Measurements from ENCODE around the gene ASIC4.

The ASIC4 gene

DNA sequence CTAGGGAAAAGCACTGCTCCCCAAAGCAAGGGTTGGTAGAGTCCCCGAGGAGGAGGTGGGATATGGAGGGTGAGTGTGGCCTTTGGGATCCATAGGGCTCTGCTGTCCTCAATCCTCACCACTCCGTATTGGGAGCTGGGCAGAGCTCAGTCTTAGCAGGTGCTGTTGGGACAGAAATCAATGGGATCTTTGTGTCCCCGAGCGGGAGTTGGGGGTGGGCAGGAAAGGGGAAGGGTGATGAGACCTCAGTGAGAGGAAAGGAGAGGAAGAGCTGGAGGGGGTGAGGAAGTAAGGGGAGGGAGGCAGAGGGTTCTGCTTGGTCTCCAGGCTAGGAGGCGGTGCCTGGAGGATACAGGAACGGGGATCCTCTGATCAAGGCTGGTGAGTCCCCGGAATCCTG is 2.6 kb downstream of the ASIC4 start:
- no peak for DNase-seq

- no peak for DNase-seq
Observed at GRCh38 chr2:219517954-219518778, 3.9 kb downstream of the ASIC4 start.

DNA sequence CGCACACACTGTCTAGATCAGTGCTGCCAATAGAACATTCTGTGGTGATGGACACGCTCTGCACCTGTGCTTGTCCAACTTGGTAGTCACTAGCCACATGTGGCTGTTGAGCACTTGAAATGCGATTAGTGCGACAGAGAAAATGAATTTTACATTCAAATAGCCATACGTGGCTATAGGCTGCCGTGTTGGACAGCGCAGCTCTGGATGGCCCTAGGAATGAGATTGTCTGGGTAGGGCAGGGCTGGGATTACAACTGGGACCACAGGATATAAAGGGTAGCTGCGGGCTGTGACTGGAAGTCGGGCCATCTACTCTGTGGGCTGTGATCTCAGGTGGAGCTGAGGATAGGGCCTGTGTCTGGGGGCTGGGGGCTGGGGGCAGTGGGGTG is 5.2 kb downstream of the ASIC4 start:
- DNase-seq, result no peak

GRCh38 chr2:219520079-219520478 is 5.8 kb downstream of the ASIC4 start:
- DNase-seq, result no peak

GRCh38 chr2:219521066-219521880 is 7.0 kb downstream of the ASIC4 start:
- DNase-seq, result peak in 1 of 2 experiments; percentile 39

DNA sequence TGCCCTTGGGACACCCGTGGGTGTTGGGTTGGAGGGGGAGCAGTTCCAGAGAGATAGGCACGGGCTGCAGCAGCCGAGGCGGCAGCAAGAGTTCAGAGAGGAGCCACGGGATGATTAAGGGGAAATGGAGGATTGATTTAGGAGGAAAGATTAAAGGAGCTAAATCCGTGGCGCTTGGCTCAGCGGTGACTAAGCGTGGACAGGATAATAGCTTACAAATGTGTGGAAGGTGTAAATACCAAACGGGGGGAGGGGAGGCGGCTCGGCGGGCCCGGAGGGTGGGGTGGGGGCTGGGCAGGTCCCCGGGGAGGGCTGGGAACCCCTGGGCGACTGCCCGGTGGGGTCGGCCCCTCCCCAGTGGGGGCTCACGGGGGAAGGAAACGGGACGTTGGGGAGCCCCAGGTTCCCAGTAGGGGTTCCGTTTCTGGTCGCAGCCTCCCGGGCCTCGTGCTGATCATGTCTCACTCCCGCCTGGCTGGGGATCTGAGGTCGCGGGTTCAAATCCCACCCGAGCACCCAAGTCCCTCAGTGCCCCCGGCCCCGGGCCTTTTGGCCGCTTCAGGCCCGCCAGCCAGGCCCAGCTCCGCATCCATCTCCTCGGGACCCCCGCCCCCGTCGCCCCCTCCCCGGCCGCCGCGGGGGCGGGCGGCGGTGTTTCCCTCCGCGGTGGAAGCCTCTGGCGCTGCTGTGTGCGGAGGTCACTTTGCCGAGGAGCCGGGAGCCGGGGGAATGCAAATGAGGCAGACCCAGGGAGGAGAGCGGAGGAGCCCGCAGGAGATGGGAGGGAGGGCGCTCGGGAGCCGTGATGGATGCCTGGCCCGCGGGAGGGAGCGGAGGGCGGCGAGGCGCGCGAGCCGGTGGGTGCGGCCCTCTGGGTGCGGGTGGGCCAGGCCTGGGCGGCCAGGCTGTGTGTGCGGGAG is 8.1 kb downstream of the ASIC4 start:
- no peak for DNase-seq

GRCh38 chr2:219523031-219523671 is 8.9 kb downstream of the ASIC4 start:
- DNase-seq, result no peak

DNA sequence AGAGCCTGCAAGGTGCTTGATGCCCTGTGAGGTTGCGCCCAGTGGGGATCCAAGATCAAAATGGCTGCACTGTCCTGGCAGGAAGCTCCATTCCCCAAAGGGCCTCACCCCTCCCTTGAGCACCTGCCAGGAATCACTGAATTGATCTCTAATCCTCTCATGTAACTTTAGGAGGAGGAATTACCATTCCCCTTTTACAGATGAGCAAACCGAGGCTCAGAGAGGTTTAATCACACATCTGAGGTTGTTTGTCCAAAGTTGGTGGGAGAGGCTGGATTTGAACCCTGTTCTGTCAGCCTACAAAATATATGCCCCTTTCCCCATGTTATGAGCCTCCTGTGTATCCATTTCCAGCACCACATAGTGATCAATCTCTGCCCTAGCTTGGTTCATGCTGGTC is 10.5 kb downstream of the ASIC4 start:
- no peak for DNase-seq

DNA sequence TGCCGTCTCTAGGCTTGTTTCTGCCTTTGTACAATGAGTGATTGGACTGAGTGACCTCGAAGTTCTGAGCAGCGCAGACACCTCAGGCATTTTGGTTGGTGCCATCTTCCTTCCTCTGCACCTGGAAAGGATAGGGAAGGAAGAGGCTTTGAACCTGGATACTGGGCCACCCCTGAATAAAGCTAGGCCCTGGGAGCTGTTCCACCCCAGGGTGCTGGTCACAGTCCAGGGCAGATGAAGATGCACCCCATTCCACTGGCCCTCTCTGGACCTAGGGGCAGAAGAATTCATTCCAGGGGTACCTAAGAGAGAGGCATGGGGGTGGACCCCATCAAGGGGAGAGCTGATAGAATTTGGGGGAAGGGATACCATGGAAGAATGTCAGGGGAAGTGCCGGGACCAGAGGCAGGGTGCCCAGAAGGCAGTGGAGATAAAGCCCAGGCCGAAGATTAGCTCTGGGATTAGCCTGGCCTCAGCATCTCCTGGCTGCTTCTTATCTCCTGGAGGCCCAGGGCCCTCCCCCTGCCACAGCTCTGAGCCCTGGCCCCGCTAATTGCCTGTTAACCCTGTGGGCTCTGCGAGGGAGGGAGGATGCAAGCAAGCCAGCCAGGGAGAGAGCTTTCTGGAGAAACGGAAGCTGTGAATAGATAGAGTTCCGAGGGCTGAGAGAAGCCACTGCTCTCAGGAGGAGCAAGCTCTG is 11.4 kb downstream of the ASIC4 start:
- DNase-seq, result no peak

DNA sequence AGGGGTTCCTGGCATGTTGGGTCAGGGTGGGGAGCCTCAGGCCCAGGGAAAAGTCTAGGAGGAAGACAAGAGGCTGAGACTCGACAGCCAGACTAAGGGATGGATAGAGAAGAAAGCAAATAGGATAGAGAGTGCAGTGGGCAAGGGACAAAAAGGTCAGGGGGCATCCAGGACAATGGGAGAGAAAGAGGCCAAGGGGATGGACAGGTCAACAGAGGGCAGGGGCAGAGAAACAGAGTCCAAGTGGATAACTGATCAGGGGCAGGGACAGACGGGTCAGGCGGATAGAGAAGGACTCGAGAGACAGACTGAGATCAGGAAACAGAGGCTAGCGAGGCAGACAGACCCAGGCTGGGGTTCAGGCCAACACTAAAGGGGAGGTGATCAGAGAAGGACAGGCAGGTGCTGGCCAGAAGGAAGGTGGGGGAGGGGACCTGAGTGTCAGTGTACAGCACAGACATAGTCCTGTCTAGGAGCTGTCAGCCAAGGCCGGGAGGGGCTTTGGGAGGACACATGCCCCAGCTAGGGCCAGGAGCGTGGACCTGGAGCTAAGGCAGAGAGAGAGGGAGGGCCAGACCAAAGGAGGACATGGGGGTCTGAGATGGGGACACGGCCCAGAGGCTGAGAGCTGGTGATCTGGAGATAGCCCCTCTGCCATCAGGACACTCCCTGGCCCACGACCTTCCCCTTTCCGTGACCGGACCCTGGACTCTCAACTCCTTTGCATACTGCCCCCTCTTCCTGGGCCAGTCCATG is 12.2 kb downstream of the ASIC4 start:
- no peak for DNase-seq

- no peak for DNase-seq
Observed at GRCh38 chr2:219527076-219527394, 12.8 kb downstream of the ASIC4 start.

GRCh38 chr2:219527472-219527871 is 13.2 kb downstream of the ASIC4 start:
- DNase-seq, result no peak

DNA sequence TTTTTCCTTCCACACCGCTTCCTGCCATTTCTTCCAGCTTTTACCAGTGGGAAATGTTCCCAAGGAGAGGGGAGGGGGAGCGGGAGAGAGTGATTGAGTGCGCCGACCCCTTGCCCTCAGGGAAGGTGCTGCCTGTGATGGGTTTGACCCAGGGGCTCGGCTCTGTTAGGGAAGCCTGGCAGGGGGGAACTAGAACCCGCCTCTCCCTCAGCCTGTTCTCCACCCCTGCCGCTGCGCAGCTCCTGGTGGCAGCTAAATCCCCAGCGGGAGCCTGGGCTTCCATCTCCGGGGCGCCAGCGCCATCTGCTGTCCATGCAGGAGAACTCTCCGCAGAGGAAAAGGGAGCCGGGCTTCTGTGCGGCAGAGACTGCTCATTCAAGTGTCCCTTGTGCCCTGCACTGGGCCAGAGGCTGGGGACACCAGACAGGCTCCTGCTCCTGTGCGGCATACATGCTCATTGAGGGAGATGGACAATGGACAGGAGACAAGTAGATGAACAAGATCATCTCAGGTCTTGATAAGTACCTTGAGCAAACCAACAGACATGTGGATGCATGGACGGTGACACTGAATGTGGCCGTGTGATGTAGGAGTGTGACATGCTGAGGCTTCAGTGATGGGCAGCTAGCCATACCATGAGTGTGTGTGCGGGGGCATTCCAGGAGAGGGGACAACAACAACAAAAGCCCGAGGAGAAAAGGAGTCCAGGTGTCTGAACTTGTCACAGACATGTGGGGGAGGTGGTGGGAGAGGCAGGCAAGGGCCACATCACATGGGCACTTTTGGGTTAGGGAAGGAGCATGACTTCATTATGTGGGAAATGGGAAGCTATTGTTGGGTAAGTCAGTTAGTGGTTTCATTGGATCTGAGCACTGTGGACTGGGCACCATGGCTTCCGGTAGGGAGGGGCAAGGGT is 16.0 kb downstream of the ASIC4 start:
- DNase-seq, result peak; percentile 18 to 76

- no peak for DNase-seq
Observed at GRCh38 chr2:219531639-219532377, 17.5 kb downstream of the ASIC4 start.

- no peak for DNase-seq
Observed at GRCh38 chr2:219532378-219532649, 18.0 kb downstream of the ASIC4 start.

GRCh38 chr2:219533930-219534661 is 19.8 kb downstream of the ASIC4 start:
- DNase-seq, result no peak

GRCh38 chr2:219536425-219536824 is 22.1 kb downstream of the ASIC4 start:
- DNase-seq, result no peak

- DNase-seq, result no peak
Observed at GRCh38 chr2:219536967-219537366, 22.7 kb downstream of the ASIC4 start.

Data from SW 1271 (cell line).